ENCODE measurements around the gene METTL25B. TPM values are rescaled to one million over a fixed set of nuclear protein-coding genes. Genes with fewer than 3 reads are reported as not detected.

Gene METTL25B
- total and polyA plus RNA-seq, 2 experiments from 2014 or later = 18.3 to 21.1 TPM

- TF ChIP-seq, protein P1, sequence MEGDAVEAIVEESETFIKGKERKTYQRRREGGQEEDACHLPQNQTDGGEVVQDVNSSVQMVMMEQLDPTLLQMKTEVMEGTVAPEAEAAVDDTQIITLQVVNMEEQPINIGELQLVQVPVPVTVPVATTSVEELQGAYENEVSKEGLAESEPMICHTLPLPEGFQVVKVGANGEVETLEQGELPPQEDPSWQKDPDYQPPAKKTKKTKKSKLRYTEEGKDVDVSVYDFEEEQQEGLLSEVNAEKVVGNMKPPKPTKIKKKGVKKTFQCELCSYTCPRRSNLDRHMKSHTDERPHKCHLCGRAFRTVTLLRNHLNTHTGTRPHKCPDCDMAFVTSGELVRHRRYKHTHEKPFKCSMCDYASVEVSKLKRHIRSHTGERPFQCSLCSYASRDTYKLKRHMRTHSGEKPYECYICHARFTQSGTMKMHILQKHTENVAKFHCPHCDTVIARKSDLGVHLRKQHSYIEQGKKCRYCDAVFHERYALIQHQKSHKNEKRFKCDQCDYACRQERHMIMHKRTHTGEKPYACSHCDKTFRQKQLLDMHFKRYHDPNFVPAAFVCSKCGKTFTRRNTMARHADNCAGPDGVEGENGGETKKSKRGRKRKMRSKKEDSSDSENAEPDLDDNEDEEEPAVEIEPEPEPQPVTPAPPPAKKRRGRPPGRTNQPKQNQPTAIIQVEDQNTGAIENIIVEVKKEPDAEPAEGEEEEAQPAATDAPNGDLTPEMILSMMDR (conservative IDR thresholded peaks at IDR 0.05; ENCODE audit: low read depth in 2 of 2) = no peak
- no peak for TF ChIP-seq EZH2phosphoT487 (IDR thresholded peaks at IDR 0.05; ENCODE audit: unreplicated experiment)
- TF ChIP-seq CREB1 (CRISPR knock-in tag; IDR thresholded peaks at IDR 0.05; ENCODE audit: low read depth) = no peak
Observed at GRCh38 chr1:156694690-156694962, 33.6 kb upstream of the METTL25B start (continued).

DNA sequence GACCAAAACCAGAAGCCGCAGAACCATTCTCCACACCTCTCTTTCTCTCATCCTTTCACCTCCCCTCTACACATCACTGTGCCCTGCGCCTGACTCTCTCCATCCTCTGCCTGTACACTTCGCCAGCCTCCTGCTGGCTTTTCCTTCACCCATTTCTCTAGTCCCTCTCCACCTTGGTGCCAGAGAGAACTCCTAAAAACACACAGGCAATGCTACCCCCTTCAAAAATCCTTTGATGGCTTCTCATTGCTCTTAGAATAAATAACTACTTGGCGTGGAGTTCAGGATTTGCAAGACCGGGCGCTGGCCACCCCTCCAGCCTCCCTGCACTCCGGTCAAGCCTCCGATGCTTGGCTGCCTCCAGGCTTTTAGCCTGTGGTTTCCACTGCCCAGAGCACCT lies 31.5 kb upstream of the METTL25B start:
- Histone ChIP-seq H3F3A (replicated peaks; ENCODE audit: low read depth) (peaks cover 25% of the 10 kb centered on the region), H3K27ac (ENCODE audit: low read depth) (no peak overlapping the region), H4K20me1 (replicated peaks; ENCODE audit: insufficient read depth) (no peaks in the 10 kb centered on the region; the same call in 1 of the 2 replicates), H3K36me3 (ENCODE audit: insufficient read depth) (no peaks in the 10 kb centered on the region; the same call in 1 of the 2 replicates), H3K9me2 (ENCODE audit: insufficient read depth) (no peaks in the 10 kb centered on the region), H3K27me3 (ENCODE audit: insufficient read depth) (peaks cover 4% of the 10 kb centered on the region), H3K4me2 (no peak overlapping the region), H3K4me3 (no peak overlapping the region), H3K79me2 (replicated peaks; ENCODE audit: insufficient read depth) (no peaks in the 10 kb centered on the region), H3K4me1 (ENCODE audit: insufficient read depth) (peaks cover 28% of the 10 kb centered on the region), H2AFZ (no peak overlapping the region)
- H3K4me3 Mint-ChIP-seq = no peak overlapping the region; the same call in 2 of the 3 replicates
- peaks cover 41% of the 10 kb centered on the region for H3K4me1 Mint-ChIP-seq
- no peak for ATAC-seq
- H3K9me3 Mint-ChIP-seq = no peaks in the 10 kb centered on the region; the same call in 1 of the 3 replicates
- peaks cover 18% of the 10 kb centered on the region for H3K27me3 Mint-ChIP-seq (ENCODE audit: insufficient read depth, low read depth, poor library complexity)
- DNase-seq (ENCODE audit: low spot score) = no peak
- H3K27ac Mint-ChIP-seq = no peak overlapping the region
- TF ChIP-seq, protein P1 (conservative IDR thresholded peaks at IDR 0.05; ENCODE audit: low read depth in 2 of 2) = no peak
- no peak for TF ChIP-seq POLR2AphosphoS5 (IDR thresholded peaks at IDR 0.05; ENCODE audit: low read depth)
- no peak for TF ChIP-seq STAT1 (IDR thresholded peaks at IDR 0.05; ENCODE audit: unreplicated experiment)
- TF ChIP-seq ZNF114 (CRISPR knock-in tag; IDR thresholded peaks at IDR 0.05) = no peak
- no peak for TF ChIP-seq JUNB (IDR thresholded peaks at IDR 0.05; ENCODE audit: unreplicated experiment)
- no peak for TF ChIP-seq EZH2phosphoT487 (IDR thresholded peaks at IDR 0.05; ENCODE audit: unreplicated experiment)
- no peak for TF ChIP-seq EZH2 (IDR thresholded peaks at IDR 0.05; ENCODE audit: low read depth, unreplicated experiment)
- peaks cover 42% of the 10 kb centered on the region for H3K36me3 Mint-ChIP-seq (ENCODE audit: low read depth)

DNA sequence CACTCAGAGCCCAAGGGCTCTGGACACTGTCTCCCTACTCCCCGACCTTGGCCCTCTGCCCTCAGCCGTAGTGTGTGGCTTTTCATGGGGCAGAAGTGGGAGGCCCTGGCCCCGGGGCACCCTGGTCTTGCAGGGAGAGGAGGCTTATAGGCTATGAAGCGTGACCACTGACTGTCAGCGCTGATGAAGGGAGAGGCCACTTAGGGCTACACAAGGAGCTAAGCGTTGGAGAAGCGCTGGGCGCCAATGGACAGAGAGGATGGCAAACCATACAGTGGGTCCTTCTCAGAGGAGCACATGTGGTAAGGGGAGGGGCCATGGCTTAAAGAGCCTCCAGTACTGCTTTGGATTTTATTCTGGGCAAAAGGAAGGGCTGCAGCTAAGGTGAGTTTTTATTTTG lies 30.8 kb upstream of the METTL25B start:
- no peaks in the 10 kb centered on the region; the same call in 1 of the 2 replicates for H4K20me1 ChIP-seq (replicated peaks; ENCODE audit: insufficient read depth)
- ATAC-seq (no peak), DNase-seq (ENCODE audit: low spot score) (no peak)
- H3K4me1 Mint-ChIP-seq = peaks cover 33% of the 10 kb centered on the region
- H3K27me3 ChIP-seq (ENCODE audit: insufficient read depth) = no peaks in the 10 kb centered on the region
- H3K4me3 Mint-ChIP-seq = no peak overlapping the region
- H2AFZ ChIP-seq = no peak overlapping the region
- H3F3A ChIP-seq (replicated peaks; ENCODE audit: low read depth) = peaks cover 18% of the 10 kb centered on the region
- no peak overlapping the region for H3K27ac ChIP-seq (ENCODE audit: low read depth)
- no peaks in the 10 kb centered on the region; the same call in 1 of the 2 replicates for H3K79me2 ChIP-seq (replicated peaks; ENCODE audit: insufficient read depth)
- peaks cover 42% of the 10 kb centered on the region for H3K36me3 Mint-ChIP-seq (ENCODE audit: low read depth)
- H3K27me3 Mint-ChIP-seq (ENCODE audit: insufficient read depth, low read depth, poor library complexity) = peaks cover 18% of the 10 kb centered on the region
- H3K9me3 Mint-ChIP-seq = no peaks in the 10 kb centered on the region; the same call in 1 of the 3 replicates
- H3K4me3 ChIP-seq = no peak overlapping the region
- H3K27ac Mint-ChIP-seq = no peak overlapping the region
- H3K4me2 ChIP-seq = no peak overlapping the region
- peaks cover 21% of the 10 kb centered on the region for H3K4me1 ChIP-seq (ENCODE audit: insufficient read depth)
- no peaks in the 10 kb centered on the region for H3K9me2 ChIP-seq (ENCODE audit: insufficient read depth)
- H3K36me3 ChIP-seq (ENCODE audit: insufficient read depth) = no peaks in the 10 kb centered on the region; the same call in 1 of the 2 replicates
- TF ChIP-seq STAT1 (IDR thresholded peaks at IDR 0.05; ENCODE audit: unreplicated experiment) (no peak), JUNB (IDR thresholded peaks at IDR 0.05; ENCODE audit: unreplicated experiment) (no peak)
- TF ChIP-seq, protein P2, sequence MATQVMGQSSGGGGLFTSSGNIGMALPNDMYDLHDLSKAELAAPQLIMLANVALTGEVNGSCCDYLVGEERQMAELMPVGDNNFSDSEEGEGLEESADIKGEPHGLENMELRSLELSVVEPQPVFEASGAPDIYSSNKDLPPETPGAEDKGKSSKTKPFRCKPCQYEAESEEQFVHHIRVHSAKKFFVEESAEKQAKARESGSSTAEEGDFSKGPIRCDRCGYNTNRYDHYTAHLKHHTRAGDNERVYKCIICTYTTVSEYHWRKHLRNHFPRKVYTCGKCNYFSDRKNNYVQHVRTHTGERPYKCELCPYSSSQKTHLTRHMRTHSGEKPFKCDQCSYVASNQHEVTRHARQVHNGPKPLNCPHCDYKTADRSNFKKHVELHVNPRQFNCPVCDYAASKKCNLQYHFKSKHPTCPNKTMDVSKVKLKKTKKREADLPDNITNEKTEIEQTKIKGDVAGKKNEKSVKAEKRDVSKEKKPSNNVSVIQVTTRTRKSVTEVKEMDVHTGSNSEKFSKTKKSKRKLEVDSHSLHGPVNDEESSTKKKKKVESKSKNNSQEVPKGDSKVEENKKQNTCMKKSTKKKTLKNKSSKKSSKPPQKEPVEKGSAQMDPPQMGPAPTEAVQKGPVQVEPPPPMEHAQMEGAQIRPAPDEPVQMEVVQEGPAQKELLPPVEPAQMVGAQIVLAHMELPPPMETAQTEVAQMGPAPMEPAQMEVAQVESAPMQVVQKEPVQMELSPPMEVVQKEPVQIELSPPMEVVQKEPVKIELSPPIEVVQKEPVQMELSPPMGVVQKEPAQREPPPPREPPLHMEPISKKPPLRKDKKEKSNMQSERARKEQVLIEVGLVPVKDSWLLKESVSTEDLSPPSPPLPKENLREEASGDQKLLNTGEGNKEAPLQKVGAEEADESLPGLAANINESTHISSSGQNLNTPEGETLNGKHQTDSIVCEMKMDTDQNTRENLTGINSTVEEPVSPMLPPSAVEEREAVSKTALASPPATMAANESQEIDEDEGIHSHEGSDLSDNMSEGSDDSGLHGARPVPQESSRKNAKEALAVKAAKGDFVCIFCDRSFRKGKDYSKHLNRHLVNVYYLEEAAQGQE (IDR thresholded peaks at IDR 0.05; ENCODE audit: unreplicated experiment) = no peak

Data from GM23338 (cell line).